AG09309 (cell line): ENCODE measurements around the gene GNAQ.

ENCODE experiments used
- DNase-seq: peaks from one replicate; pipeline ENCODE4 v3.0.0-alpha.2; 2010; ENCODE audit warnings: low read depth
- H3K4me3 ChIP-seq: 2 replicates; pipeline ENCODE4 v1.5.1; 2011; ENCODE audit warnings: mild to moderate bottlenecking, low read depth, low read length, moderate library complexity; ENCODE audit not compliant: control insufficient read depth
- TF ChIP-seq, protein P1 (sequence below): IDR thresholded peaks from 2 replicates; pipeline ENCODE4 v1.5.1; 2011; ENCODE audit warnings: mild to moderate bottlenecking, low read depth, low read length, inconsistent platforms; ENCODE audit not compliant: insufficient read depth, control insufficient read depth; ENCODE audit errors: missing control alignments

The GNAQ gene

DNA sequence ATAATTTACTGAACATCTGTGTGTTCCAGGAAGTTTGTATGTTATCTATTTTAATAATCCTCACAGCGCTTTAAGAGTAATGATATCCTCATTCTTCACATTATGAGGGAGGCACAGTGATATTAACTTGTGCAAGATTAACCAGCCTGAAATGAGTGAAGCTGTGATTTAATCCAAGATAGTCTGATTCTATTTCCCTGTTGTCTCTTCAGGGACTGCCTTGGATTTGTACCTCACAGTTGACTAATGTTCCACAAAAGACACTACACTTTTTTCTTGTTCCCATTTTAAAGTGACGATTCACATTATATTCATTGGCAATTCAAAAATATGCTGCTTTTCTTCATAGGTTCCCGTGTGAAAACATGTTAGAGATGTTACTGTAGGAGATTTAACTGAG lies 258.2 kb downstream of the GNAQ start:
- H3K4me3 ChIP-seq, result no peak overlapping the region
- TF ChIP-seq, protein P1, sequence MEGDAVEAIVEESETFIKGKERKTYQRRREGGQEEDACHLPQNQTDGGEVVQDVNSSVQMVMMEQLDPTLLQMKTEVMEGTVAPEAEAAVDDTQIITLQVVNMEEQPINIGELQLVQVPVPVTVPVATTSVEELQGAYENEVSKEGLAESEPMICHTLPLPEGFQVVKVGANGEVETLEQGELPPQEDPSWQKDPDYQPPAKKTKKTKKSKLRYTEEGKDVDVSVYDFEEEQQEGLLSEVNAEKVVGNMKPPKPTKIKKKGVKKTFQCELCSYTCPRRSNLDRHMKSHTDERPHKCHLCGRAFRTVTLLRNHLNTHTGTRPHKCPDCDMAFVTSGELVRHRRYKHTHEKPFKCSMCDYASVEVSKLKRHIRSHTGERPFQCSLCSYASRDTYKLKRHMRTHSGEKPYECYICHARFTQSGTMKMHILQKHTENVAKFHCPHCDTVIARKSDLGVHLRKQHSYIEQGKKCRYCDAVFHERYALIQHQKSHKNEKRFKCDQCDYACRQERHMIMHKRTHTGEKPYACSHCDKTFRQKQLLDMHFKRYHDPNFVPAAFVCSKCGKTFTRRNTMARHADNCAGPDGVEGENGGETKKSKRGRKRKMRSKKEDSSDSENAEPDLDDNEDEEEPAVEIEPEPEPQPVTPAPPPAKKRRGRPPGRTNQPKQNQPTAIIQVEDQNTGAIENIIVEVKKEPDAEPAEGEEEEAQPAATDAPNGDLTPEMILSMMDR, result no peak
- no peak for DNase-seq

DNA sequence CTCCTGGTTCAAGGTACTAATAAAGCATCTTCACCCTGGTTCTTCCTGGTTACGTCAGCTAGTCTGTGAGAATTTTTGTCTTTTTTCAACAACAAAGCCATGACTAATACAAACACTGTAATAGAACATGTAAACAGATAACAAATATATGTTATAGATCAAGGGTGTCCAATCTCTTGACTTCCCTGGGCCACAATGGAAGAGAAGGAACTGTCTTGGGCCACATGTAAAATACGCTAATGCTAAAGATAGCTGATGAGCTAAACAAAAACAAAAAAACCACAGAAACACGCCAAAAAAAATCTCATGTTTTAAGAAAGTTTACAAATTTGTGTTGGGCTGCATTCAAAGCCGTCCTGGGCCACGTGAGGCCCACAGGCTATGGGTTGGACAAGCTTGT lies 259.0 kb downstream of the GNAQ start:
- H3K4me3 ChIP-seq, result no peak overlapping the region
- TF ChIP-seq, protein P1, result no peak
- DNase-seq, result no peak

DNA sequence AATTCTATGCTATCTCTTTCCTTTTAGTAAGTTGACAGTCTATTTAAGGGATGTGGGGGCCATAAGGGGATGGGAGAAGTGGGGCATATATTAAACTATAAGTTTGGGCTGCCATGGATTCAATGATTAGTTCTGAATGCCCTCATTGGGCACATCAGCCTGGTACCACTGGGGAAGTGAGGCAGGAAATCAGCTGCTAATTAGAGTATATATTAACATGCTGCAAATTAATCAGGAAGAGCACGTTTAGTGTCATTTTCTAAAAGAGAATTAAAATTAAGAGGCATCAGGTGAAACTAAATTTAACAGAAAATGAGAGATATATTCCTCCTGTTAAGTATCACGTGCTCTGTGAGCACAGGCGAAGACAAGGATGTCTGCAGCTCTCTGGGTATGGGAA lies 260.4 kb downstream of the GNAQ start:
- H3K4me3 ChIP-seq, result no peak overlapping the region
- TF ChIP-seq, protein P1, result no peak
- no peak for DNase-seq

DNA sequence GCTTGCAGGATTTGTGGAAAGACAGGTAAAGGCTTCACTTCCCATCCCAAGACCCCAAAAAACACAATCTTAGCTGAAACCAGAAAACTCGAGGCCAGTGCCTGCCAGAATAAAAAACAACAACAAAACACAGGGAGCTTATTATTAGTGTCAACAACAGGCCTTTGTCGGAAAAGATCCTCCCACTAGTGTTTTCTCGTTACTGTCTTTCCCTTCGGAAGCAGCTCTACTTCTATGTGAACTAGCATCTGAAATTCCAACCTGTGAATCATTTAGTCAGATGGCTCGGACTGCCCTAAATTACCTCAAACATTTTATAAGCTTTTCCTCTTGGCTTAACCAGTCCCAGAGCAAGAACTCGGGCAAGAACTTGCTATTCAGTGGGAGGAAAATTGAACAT lies 261.3 kb downstream of the GNAQ start:
- TF ChIP-seq, protein P1, result no peak
- peak; percentile 31 for DNase-seq
- H3K4me3 ChIP-seq, result no peak overlapping the region

DNA sequence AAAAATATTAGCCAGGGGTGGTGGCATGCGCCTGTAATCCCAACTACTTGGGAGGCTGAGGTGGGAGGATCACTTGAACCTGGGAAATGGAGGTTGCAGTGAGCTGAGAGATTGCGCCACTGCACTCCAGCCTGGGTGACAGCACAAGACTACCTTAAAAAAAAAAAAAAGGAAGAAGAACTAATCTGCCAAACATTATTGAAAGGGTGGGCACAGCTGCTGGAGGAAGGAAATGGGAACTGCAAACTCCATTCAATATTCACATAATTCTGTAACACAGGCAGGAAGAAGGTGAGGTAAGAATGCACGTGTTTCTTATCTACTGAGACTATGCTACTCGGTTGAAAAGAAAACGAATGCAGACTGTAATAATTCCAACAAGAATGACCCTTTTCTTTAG lies 262.4 kb downstream of the GNAQ start:
- DNase-seq, result no peak
- TF ChIP-seq, protein P1, result no peak

DNA sequence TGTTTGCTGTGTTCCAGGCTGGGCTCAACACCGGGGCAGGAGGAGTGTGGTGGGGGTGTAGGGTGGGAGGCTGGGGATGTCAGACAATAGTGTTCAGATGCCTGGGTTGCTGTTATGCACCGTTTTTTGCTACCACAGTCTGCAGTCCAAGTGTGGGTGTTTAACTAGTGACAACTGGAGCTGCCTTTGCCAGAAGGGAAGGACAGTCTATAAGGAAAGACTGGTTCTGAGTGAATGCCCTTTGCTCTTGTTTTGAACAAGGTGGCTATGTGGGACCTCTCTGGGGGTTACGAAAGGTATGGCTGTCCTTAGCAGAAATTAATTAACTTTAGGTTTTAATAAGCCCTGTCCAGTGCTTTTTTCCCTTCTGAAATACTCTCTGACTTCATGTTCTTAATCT lies 265.0 kb downstream of the GNAQ start:
- no peak overlapping the region for H3K4me3 ChIP-seq
- TF ChIP-seq, protein P1, result no peak
- no peak for DNase-seq

More for the DNA sequence above, 262.4 kb downstream of the GNAQ start:
- H3K4me3 ChIP-seq, result no peak overlapping the region

DNA sequence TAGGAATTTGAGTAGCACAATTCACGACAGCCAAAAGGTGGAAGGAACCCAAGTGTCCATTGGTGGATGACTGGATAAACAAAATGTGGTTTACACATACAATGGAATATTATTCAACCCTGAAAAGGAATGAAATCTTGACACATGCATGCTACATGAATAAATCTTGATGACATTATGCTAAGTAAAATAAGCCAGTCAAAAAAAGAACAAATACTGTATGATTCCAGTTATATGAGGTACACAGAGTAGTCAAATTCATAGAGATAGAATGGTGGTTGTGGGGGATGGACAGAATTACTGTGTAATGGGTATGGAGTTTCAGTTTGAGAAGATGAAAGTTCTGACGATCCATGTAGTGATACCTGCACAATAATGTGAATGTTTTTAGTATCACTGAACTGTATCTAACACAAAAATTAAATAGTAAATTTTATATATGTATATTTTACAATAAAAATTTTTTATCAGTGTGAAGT lies 265.8 kb downstream of the GNAQ start:
- DNase-seq, result no peak
- no peak overlapping the region for H3K4me3 ChIP-seq
- TF ChIP-seq, protein P1, result no peak
